ENCODE results near the gene HHIPL1.

The HHIPL1 gene

GRCh38 chr14:99718031-99718810 is 73.3 kb downstream of the HHIPL1 start:
- no peak for DNase-seq

- DNase-seq: no peak
Measured at GRCh38 chr14:99718811-99719192, 73.9 kb downstream of the HHIPL1 start.

GRCh38 chr14:99720941-99721791 is 76.2 kb downstream of the HHIPL1 start:
- DNase-seq: no peak

GRCh38 chr14:99721792-99722516 is 77.0 kb downstream of the HHIPL1 start:
- no peak for DNase-seq

GRCh38 chr14:99722741-99723140 is 77.8 kb downstream of the HHIPL1 start:
- DNase-seq: no peak

GRCh38 chr14:99724196-99724891 is 79.4 kb downstream of the HHIPL1 start:
- DNase-seq: no peak

GRCh38 chr14:99724939-99725773 is 80.2 kb downstream of the HHIPL1 start:
- DNase-seq: no peak

GRCh38 chr14:99725774-99726537 is 81.0 kb downstream of the HHIPL1 start:
- no peak for DNase-seq

- DNase-seq: no peak
Measured at GRCh38 chr14:99726538-99727095, 81.7 kb downstream of the HHIPL1 start.

GRCh38 chr14:99727096-99727870 is 82.4 kb downstream of the HHIPL1 start:
- no peak for DNase-seq

GRCh38 chr14:99728231-99728920 is 83.4 kb downstream of the HHIPL1 start:
- no peak for DNase-seq

- no peak for DNase-seq
Measured at GRCh38 chr14:99728981-99729451, 84.1 kb downstream of the HHIPL1 start.
